ENCODE measurements around the gene STARD3.

The STARD3 gene

DNA sequence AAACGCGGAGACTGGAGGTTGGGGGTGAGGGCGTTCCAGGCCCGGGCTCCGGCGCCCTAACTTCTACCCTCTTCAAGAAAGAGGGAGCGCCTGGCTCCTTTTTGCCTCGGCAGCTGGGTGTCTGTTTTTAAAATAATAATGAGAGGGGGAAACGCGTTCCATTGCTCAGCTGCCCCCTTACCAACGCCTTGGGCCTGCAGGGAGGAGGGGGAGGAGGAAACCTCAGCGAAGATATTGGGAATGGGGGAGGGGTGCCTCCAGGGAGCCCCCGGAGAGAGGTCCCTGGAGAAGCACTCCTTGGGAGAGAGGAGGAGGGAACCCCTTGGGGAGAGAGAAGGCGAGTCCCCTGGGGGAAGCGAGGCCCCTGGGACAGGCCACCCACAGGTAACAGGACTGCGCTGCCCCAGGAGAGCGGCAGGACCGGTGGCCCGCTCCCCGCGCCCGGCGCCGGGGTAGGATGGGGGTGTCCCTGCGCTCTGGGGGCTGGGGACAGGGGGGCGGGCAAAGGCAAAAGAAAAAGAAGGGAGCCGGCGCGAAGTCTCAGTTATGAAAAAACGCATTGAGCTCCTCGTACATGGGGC, 31.9 kb upstream of the STARD3 start:
- DNase-seq, result no peak

DNA sequence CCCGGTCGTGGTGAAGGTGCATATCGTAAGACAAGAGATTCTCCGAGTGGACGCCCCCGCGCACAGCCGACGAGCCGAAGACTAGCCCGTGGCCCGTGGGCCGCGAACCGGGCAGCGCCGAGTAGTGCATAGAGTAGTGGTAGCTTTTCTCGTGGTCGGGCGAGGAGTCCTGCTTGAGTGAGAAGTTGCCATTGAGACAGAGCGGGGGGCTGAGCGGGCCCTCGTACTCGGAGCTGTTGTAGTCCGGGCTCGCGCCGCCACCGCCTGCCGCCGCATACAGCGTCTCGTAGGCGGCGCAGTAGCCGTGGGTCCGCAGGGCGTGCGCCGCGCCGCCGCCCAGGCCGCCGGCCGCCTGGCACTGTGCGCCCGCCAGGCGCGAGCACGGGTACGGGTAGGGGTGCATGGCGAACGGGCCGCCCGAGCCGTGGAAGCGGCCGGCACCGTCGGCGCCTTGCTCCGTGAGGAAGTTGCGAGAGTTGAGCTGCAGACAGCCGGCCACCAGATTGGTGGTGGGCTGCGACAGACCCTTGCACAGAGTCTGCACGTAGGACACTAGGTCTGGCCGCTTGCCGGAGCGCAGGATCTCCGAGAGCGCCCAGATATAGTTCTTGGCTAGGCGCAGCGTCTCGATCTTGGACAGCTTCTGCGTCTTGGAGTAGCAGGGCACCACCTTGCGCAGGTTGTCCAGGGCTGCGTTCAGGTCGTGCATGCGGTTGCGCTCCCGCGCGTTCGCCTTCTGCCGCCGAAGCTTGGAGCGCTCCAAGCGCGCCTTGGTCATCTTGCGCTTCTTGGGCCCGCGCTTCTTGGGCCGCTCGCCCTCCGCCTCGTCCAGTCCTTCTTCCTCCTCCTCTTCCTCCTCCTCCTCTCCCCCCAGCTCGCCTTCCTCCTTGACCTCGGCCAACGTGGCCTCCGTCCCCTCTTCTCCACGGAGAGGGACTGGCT, 31.2 kb upstream of the STARD3 start:
- DNase-seq, result no peak

DNA sequence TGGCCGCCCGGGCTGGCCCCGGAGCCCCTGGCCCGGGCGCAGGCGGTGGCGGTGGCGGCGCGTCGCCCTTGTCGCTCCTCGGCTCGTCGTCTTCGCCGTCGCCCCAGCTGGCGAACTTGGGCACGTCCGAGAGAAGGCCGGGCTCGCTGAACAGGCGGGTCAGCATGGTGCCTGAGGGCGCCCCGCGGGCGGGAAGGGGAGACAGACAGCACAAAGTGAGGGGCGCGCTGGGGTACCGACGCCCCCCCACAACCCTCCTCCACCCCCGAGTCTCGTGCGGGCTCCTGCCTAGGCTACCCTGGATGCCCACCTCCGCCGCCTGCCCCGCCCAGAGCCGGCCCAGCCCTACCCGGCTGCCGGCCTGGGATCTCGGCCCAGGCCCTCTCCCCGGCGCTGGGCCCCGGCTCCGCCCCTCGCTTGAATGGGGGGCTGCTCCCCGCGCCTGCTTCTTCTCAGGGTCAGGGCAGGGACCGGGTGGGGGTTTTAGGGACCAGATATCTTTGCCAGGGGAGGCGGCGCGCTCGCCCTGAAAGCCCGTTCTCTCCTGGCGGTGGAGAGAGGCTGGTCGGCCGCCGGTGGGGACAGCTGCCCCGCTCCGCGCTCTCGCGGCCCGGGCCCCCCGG, 30.4 kb upstream of the STARD3 start:
- no peak for DNase-seq

DNA sequence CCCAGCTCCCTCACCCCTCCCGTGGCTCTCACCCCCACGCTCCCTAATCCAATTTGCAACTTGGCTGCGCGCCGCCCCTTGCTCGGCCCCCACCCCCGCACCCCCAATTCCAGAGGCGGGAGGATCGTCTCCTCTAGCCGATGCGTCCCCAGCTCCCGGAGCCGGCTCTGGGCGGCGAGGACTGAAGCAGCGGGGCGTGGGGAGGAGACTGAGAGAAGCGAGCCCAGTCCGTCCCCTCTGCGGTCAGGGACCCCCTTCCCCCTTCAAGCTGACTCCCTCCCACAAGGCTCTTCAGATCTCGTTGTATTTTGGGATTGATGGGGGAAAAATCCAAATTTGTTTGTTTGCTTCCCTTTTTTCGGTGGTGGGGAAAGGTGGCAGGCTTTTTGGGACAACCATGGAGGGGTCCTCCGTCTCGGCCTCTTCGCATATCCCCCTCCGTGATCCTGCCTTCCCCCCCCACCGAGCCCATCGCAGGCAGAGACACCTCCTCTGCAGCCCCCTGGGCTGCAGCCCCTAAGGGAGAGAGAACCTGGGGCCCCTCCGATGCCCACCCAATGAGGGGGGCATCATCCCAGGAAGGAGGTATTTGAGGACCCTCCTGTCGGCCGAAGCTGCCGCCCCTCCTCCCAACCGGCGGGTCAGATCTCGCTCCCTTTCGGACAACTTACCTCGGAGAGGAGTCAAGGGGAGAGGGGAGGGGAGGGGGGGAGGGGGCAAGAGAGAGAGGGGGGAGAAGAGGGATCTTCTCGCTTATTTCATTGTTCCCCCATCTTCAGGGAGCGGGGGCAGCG, 29.7 kb upstream of the STARD3 start:
- DNase-seq, result no peak

DNA sequence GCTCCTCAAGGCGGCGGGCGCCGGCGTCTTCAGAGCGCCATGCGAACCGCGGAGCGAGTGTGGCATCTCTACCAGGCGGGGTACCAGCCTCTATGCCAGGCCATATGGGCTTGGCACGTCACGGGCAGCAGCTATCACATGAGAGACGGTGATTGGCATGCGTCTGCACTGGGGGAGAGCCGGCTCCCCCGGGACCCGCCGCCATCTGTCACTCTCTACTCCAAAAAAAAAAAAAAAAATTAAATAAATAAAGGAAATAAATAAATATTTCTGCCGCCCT, 29.2 kb upstream of the STARD3 start, which contains the start of gene NEUROD2:
Gene NEUROD2, minus strand, starts transcription at position 70 of the 280 bp plus-strand sequence. CDS start 1,321 bp downstream, outside the sequence.
- DNase-seq, result no peak

DNA sequence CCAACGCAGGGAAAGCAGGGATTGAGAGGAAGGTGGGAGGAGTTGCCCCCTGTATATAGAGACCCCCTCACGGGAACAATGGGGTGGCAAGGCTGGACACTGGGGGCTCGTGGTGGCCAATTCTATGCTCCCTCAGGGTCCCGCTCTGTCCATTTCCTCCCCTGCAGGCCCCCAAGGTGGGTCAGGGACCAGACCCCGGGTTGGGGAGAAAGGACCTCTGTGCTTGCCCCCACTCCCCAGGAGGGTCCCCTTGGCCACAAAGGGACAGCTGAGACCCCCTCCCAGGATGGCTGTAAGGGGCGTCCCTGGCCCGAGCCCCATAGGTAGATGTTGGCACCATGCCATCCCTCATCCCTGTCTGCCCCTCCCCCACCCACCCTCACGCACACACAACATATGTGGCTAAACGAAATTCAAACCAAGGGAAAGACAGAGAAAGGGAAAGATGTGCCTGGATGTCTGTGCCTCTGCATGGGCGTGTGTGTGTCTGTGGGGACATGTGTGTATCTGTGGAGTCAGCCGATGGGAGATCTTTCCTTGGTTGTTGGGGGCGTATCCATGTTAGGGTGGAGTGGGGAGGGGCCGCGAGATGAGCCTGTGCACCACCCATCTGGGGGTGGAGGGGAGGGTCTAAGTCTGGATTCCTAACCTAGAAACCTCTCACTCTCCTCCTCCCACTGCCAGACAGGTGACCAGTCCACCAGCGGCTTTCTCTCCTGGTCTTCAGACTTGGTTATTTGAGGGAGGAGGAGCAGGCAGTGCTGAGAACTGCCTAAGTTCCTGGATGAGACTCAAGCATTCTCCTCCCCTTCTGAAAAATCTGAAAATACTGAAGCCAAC, 28.6 kb upstream of the STARD3 start:
- DNase-seq, result no peak

DNA sequence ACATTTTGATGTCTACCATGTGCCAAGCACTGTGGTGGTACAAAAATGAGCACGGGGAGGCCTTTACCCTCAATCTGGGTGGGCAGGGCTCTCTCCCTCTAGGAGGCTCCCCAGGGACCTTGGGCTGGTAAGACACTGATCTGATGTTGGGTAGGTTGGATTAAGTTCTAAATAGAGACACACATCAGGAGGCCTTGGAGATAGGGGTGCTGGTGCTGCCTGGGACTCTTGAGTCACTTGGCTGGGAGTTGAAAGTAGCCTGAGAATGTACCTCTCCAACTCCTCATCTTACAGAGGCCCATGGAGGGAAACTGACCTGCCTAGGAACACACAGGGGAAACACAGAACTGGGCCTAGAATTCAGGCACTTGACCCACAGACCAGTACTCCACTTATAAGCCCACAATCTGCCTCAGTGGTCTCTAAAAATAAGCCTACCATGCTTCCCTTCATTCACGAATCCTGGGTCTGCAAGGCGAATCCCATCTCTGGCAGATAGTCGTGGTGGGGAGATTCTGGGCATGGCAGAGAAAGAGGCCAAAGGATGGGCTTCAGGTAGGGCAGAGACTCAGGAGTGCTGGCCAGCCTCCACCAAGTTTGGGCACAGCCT, 27.4 kb upstream of the STARD3 start:
- DNase-seq, result no peak

DNA sequence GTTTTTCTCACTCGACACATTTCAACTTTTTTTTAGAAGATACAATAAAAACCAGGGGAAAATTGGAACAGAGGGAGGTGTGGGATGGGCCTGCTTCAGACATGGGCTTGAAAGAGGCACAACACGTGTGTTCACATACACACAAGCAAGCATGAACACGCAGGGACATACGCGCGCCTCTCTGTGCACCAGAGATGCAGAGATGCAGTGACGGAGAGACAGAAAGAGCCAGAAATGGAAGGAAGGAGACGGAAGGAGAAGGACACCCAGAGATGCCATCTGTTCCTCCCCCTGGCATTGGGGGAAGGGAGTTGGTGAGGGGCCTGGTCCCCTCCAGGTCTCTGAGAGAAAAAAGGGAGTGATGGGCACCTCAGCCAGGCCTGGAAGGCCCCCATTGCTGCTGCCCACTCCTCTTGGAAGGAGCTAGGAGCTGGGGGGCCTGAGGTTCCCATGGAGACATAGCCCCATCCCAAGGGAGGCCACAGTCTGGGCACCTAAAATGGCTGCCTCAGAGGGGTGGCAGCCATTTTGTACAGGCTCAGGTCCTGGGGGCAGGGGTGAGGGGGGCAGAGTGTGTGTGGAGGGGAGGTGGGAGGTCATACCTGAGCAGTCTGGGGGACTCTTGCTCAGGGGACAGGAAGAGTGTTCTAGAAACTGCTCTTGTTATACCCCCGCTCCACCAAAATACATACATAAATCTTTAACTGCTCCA, 25.4 kb upstream of the STARD3 start:
- no peak for DNase-seq

DNA sequence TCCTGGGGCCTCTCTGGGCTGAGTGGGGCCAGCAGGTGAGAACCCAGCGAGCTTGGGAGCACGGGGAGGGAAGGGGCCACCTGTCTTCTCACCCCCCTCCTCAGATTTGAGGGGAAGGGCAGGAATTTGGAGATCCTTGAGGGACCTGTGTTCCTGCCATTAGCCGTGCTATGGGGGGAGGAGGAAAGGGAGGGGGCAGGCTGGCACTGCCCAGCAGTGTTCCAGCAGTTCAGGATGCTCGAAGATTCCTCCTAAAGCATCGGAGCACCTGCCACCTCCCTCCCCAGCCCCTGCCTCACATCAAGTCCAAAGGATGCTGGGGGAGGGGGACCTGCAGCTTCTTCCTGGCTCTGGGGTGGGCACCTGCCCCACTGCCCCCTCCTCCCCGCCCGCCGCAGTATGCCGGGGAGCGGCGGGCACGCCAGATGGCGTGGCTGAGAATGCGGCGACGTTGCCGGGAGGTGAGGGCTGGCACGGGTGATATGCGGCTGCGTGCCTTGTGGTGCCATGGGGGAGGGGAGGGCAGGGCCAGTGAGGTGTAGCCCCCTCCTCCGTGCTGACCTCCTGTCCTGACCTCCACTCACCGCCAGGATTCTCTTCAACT, 24.6 kb upstream of the STARD3 start:
- DNase-seq, result no peak

DNA sequence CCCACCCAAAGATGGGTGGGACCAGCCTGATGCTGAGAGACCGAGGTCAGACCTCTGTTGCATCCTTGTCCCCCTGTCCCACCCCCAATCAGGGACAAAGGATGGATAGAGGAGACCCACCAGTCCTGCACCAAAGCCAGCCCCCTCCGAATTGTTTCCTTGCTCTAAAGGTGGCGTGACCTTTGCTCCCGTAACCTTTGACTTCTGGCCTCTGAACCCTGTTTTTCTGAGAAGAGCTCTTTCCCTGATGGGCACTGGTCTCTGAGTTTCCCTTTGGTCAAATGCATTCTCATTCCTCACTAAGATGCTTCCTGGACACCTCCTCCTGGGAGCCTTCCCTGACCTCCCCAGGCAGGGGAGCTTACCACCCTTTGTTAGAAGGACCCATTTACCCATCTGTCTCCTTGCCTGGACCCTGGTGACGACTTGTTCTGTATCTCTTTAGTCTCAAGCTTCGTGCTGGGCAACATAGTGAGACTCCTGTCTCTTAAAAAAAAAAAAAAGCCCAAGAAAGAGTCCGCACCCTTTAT, 23.9 kb upstream of the STARD3 start:
- no peak for DNase-seq

DNA sequence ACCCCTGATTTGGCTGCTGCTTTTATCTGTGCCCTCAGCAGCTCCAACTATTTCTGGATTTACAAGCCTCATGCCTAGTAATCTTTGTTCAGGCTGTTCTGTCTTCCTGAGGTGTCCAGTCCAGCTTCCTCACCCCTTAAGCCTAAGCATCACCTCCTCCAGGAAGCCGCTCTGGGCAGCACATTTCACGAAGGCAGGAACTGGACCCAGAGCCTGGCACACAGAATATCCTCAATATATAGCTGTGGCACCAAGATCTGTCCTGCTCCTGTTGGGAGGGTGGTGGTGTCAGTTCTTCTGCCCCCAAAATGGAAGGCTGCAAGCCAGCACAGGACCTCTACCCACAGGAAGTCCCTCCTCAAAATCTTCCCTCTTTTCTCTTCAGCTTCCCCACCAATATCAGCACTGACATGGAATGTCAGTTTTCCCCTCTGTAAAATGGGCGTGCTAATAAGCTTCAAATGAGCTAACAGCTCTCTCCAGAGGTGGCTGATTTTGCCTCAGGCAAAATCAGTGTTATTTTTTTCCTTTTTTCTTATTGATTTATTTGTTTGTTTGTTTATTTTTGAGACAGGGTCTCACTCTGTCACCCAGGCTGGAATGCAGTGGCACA, 22.3 kb upstream of the STARD3 start:
- no peak for DNase-seq

DNA sequence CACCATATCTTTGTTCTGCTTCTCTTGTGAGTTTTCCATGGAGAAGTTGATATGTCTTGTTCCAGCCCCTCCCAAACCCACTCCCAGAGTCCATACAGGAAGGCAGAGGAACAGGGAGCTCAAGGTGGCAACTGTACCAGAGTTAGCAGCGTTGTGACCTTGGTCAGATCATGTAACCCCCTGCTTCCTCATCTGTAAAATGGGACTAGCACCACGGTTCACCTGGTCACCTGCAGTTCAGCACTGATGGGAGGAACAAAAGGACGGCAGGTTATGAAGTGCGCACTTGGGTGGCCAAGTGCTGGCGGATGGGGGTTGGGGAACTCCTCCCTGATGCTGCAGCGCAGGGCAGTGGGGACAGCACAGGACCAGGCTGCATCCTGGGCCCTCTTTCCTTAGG, 21.5 kb upstream of the STARD3 start:
- no peak for DNase-seq

DNA sequence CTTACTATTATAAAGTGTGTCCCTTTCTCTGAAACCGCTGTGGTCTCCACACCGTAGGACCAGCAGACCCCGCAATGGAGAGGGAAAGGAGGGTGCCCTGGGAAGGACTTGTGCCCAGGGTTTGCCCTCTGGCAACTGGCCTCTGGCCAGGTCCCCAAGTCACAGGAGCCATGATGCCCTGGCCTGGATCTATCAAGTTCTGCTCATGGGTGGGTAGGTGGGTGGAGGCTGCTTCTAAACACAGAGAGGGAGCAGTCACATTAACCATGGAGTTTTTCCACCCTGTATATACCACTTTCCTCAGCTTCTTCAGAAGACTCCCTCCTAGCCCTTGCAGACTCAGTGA, 19.9 kb upstream of the STARD3 start:
- DNase-seq, result no peak

DNA sequence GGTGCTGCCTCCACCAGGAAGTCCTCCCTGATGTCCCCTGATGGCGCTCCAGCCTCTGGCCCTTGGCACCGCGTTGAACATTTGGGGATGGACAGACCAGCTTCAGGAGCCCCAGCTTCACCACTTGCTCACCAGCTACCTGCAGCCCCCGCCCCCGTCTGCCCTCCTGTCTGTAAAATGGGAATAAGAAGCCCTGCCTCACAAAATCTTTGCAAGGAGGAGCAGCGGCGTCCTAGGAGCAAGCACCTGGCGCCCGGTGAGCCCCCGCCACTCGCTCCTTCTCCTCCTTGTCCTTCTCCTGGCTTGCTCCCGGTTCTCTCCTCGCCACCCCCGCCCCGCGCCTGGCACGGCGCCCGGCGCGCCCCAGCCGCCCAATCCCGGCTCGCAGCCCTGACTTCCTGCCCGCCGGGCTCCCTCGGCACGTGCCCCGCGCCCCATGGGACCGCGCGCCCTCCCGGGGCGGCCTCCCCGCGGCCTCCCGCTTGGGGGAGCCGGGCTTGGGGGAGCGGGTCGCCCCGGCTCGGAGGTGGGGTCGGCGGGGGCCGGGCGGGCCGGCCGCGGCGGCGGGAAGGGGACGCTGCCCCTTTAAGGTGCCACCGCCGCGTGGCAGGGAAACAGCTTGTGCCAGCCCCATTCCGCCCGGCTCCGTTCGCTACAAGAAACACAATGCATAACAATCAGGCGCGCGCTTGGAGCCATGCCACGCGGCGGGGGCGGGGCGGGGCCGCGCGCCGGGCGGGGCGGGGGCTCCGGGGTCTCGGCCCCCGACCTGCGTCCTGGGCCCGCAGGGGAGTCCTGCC, 19.3 kb upstream of the STARD3 start:
- DNase-seq, result no peak

DNA sequence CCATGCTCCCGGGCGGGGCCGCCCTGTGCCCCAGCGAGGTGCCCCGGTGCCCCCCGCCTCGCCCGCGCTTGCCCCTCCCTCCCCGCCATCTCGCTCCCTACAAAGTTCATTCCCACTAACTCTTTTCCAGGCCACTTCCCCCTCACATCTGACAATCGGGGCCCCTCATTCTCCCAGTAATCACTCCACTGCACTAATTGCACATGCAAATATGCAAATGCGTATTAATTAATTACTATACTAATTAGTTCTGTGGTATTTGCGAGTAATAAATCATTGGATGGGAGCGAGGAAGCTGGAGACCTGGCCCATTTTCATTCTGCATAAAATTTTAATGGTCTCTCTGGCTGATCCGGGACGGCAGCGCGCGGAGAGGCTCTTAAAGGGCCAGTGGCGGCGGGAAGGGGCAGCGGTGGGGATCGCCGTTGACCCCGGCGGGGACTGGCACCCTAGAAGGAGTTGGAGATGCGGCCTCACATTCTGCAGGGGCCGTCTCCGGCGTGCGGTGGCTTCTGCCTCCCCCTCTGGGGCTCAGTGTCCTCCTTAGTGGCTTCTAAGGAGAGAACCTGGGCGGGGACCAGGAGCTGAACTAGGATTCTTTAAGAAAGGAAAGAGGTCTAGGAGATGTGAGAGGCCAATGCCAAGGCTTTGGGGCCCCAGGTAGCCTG, 18.6 kb upstream of the STARD3 start:
- DNase-seq, result no peak

DNA sequence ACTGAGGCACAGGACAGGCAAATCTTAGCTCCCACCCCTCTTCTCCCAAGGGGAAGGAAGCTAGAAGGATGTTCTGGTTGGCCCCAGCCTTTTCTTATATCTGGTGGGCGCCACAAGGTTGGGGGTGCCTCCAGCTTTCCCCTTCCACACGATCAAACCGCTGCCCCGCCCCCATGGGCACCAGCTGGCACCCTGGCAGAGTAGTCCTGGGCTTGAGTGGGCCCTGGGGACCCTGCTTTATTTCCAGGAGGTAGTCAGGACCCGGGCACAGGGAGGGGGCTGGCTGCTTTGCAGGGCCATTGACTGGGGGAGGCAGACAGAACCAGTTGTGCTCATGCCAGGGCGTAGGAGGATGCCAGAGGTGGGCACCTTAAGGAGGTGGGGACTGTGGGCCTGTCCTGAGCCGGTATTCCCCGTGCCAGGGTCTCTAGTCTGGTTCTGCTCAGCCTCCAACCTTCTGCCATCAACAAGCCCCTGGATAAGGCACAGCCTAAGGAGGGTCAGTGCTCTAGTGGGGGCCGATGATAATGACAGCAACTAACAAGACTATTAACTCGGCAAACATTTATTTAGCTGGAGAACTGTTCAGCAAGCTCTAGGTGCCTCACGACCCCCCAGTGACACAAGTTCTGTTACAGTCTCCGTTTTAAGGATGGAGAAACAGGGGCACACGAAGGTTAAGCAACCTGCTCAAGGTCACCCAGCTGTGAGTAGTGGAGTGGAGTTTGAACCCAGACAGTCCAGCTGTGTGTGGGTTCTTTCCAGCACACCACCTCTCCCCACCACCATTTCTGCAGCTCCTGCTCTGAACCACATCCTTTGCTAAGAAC, 17.8 kb upstream of the STARD3 start:
- DNase-seq, result no peak

DNA sequence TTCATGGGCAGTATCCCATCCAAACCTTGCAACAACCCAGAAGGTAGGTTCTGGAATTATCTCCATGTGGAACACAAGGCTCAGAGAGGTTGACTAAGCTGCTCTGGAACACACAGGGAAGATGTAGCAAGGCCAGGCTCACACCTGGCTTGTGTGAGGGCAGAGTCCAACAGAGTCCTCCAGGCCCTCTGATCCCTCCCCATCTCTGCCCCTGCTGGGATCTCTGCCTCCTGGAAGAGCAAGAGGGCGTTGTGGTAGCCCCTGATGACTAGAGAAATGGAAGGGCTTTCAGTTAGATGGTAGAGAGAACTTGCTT, 17.2 kb upstream of the STARD3 start:
- no peak for DNase-seq

Measured in SHP77 treated with DMSO at 0.1 percent for 48 hours (cell line).